GM20431 (cell line): ENCODE measurements around the gene CNKSR3.
"Not testable (repeated sequence)": the region's sequence is repeated elsewhere in the genome, so short reads cannot be mapped to it uniquely, and the experiment has no call there.

Experiments used
- in situ Hi-C: fragments of 300-500 bp; cut with MseI, MboI; formaldehyde crosslinking; loops from one replicate; pipeline ENCODE4 v1.15.0; 2020; ENCODE audit warnings: low sequenced_read_pairs; ENCODE audit not compliant: unreplicated experiment

CNKSR3 gene

GRCh38 chr6:154529957-154530356 is 19.5 kb upstream of the CNKSR3 start:
- in situ Hi-C loops, result no loop called here

GRCh38 chr6:154528310-154528915 is 17.9 kb upstream of the CNKSR3 start:
- in situ Hi-C loops, result no loop called here

- in situ Hi-C loops, result no loop called here
Observed at GRCh38 chr6:154526996-154527395, 16.5 kb upstream of the CNKSR3 start.

- in situ Hi-C loops, result no loop called here
Observed at GRCh38 chr6:154522576-154522975, 12.1 kb upstream of the CNKSR3 start.

- in situ Hi-C loops, result no loop called here
Observed at GRCh38 chr6:154521412-154521811, 10.9 kb upstream of the CNKSR3 start.

GRCh38 chr6:154520280-154520679 is 9.8 kb upstream of the CNKSR3 start:
- in situ Hi-C loops, result no loop called here

GRCh38 chr6:154518396-154518795 is 7.9 kb upstream of the CNKSR3 start:
- in situ Hi-C loops, result no loop called here

GRCh38 chr6:154516276-154516675 is 5.8 kb upstream of the CNKSR3 start:
- in situ Hi-C loops, result no loop called here

- in situ Hi-C loops, result no loop called here
Observed at GRCh38 chr6:154515826-154516225, 5.3 kb upstream of the CNKSR3 start.

- in situ Hi-C loops, result not testable (repeated sequence)
Observed at GRCh38 chr6:154515076-154515475, 4.6 kb upstream of the CNKSR3 start.

GRCh38 chr6:154514481-154514880 is 4.0 kb upstream of the CNKSR3 start:
- in situ Hi-C loops, result no loop called here

GRCh38 chr6:154513601-154514320 is 3.3 kb upstream of the CNKSR3 start:
- in situ Hi-C loops, result no loop called here

- in situ Hi-C loops, result no loop called here
Observed at GRCh38 chr6:154512201-154512600, 1.7 kb upstream of the CNKSR3 start.

GRCh38 chr6:154511791-154512190 is 1.3 kb upstream of the CNKSR3 start:
- in situ Hi-C loops, result no loop called here

- in situ Hi-C loops, result no loop called here
Observed at GRCh38 chr6:154509421-154510143, 903 bp downstream of the CNKSR3 start.

GRCh38 chr6:154508573-154509375 is 1.7 kb downstream of the CNKSR3 start:
- in situ Hi-C loops, result no loop called here

- in situ Hi-C loops, result no loop called here
Observed at GRCh38 chr6:154506991-154507898, 3.2 kb downstream of the CNKSR3 start.

GRCh38 chr6:154506582-154506981 is 3.9 kb downstream of the CNKSR3 start:
- in situ Hi-C loops, result no loop called here

GRCh38 chr6:154506108-154506507 is 4.4 kb downstream of the CNKSR3 start:
- in situ Hi-C loops, result no loop called here
